Measurements from ENCODE around the gene SSX2IP. TPM values are rescaled to one million over a fixed set of nuclear protein-coding genes. Genes with fewer than 3 reads are reported as not detected.

Gene SSX2IP
- total RNA-seq, 1 experiment from 2014 or later, result 42.4 TPM

DNA sequence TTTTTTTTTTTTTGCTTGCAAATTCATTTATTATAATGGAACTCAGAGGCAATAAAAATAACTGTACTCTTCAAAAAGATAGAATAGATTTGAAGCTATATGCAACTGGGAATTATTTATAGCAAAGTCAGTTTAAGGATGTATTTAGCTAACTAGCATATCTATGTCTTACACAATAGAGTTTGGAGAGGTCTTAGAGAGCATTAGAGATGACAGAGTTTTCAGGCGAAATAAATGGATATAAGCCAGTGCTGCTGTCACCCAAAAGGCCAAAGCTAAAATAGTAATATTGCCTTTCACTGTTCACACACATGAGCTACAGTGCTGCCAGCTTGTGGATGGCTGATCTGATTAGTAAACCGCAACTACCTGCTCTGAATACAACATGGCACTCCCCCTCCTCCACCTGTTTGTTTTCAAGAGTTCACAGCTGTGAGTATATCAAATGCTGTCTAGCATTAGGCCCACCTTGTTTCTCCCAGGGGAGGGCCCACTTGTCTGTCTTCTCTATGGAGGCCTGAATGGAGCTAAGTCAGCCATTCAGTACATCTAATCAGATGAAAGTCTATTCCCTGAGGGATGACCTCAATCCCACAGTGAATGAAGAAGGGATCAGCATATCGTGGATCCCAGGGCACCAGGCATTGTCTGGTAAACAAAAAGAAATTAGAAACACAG, 25.2 kb upstream of the SSX2IP start:
- Histone ChIP-seq H3K27ac (ENCODE audit: low read depth, low read length, poor library complexity, severe bottlenecking) (no peak overlapping the region), H3K27me3 (replicated peaks; ENCODE audit: insufficient read depth, low read depth, low read length, poor library complexity) (no peaks in the 10 kb centered on the region), H3K4me1 (ENCODE audit: insufficient read depth, low read length, poor library complexity, severe bottlenecking) (no peaks in the 10 kb centered on the region), H3K9me3 (ENCODE audit: low read depth, low read length, poor library complexity, severe bottlenecking) (no peaks in the 10 kb centered on the region), H3K36me3 (ENCODE audit: insufficient read depth, low read length, poor library complexity, severe bottlenecking) (no peaks in the 10 kb centered on the region), H3K4me3 (ENCODE audit: low read depth, low read length, poor library complexity, severe bottlenecking) (no peak overlapping the region)
- POLR2A ChIA-PET (ENCODE audit: low non-redundant PET), result no interaction called here
- no peak for DNase-seq (ENCODE audit: low spot score)
- CTCF ChIA-PET, result interaction anchor here (1.4 kb wide), 1 partner anchor 9 kb away, joined by 4 read pairs; no protein-coding TSS in a partner anchor
- BruUV-seq (replicated peaks), result no TSS peak
- TF ChIP-seq, protein P1, sequence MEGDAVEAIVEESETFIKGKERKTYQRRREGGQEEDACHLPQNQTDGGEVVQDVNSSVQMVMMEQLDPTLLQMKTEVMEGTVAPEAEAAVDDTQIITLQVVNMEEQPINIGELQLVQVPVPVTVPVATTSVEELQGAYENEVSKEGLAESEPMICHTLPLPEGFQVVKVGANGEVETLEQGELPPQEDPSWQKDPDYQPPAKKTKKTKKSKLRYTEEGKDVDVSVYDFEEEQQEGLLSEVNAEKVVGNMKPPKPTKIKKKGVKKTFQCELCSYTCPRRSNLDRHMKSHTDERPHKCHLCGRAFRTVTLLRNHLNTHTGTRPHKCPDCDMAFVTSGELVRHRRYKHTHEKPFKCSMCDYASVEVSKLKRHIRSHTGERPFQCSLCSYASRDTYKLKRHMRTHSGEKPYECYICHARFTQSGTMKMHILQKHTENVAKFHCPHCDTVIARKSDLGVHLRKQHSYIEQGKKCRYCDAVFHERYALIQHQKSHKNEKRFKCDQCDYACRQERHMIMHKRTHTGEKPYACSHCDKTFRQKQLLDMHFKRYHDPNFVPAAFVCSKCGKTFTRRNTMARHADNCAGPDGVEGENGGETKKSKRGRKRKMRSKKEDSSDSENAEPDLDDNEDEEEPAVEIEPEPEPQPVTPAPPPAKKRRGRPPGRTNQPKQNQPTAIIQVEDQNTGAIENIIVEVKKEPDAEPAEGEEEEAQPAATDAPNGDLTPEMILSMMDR (conservative IDR thresholded peaks at IDR 0.05; ENCODE audit: low read depth, low read length), result no peak
- no peak for TF ChIP-seq EZH2 (IDR thresholded peaks at IDR 0.05; ENCODE audit: borderline replicate concordance, low read depth, low read length, poor library complexity, severe bottlenecking)
- intact Hi-C loops (cut with micrococcal nuclease; ENCODE audit: unreplicated experiment), result no loop called here

DNA sequence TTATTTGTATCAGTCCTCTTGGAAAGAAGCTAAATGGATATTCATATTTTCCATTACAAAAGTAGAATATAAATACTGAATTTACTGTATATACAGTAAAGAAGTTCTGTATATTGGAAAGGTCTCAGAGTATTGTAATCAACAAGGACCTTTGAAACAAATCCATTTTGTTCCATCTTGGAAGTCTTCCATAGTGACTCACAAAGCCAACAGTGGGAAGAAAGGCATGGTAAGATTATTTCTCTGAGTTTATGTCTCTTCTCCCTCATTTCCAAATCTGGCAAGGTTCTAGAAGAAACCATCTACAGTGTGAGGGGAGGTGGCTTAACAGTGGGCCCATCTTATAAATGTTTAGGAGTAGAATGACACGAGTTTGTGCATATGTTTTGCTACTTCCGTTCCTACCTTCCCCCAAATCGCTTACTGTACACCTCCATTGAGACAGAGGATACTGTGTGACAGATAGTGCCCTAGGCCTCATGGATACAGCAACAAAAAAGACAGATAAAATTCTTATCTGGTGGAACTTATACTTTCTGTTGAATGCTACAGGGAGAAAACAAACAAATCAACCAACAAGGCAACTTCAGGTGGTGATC, 22.1 kb upstream of the SSX2IP start:
- ChIA-PET POLR2A (ENCODE audit: low non-redundant PET) (no interaction called here), CTCF (no interaction called here)
- Histone ChIP-seq H3K9me3 (ENCODE audit: low read depth, low read length, poor library complexity, severe bottlenecking) (no peaks in the 10 kb centered on the region), H3K27me3 (replicated peaks; ENCODE audit: insufficient read depth, low read depth, low read length, poor library complexity) (no peaks in the 10 kb centered on the region), H3K27ac (ENCODE audit: low read depth, low read length, poor library complexity, severe bottlenecking) (no peak overlapping the region), H3K4me1 (ENCODE audit: insufficient read depth, low read length, poor library complexity, severe bottlenecking) (no peaks in the 10 kb centered on the region), H3K4me3 (ENCODE audit: low read depth, low read length, poor library complexity, severe bottlenecking) (no peak overlapping the region), H3K36me3 (ENCODE audit: insufficient read depth, low read length, poor library complexity, severe bottlenecking) (no peaks in the 10 kb centered on the region)
- TF ChIP-seq EZH2 (IDR thresholded peaks at IDR 0.05; ENCODE audit: borderline replicate concordance, low read depth, low read length, poor library complexity, severe bottlenecking), result no peak
- TF ChIP-seq, protein P1 (conservative IDR thresholded peaks at IDR 0.05; ENCODE audit: low read depth, low read length), result no peak
- DNase-seq (ENCODE audit: low spot score), result no peak
- BruUV-seq (replicated peaks), result no TSS peak
- intact Hi-C loops (cut with micrococcal nuclease; ENCODE audit: unreplicated experiment), result no loop called here

DNA sequence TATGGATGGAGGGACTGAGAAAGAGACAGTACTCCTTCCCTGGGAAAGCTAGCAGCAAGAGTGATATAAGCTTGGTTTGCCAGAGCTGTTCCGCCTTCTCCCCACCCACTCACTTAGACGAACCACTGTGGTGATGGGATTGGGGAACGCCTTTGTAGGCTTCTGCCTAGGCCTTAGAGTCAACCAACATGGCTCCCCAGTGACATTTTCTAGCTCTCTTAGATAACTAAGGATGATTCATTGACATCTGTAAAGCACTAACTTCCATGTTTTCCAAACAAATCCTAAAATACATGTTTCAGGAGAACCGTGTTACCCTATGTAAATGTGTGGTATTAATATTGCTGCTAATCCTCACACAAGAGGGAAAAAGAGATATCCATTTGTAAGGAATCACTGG, 21.6 kb upstream of the SSX2IP start:
- ChIA-PET POLR2A (ENCODE audit: low non-redundant PET) (interaction anchor here (0.6 kb wide), 1 partner anchor 138 kb away, joined by 3 read pairs; no protein-coding TSS in a partner anchor), CTCF (no interaction called here)
- intact Hi-C loops (cut with micrococcal nuclease; ENCODE audit: unreplicated experiment), result no loop called here

More for the DNA sequence above, 21.6 kb upstream of the SSX2IP start:
- Histone ChIP-seq H3K36me3 (ENCODE audit: insufficient read depth, low read length, poor library complexity, severe bottlenecking) (no peaks in the 10 kb centered on the region), H3K27ac (ENCODE audit: low read depth, low read length, poor library complexity, severe bottlenecking) (no peak overlapping the region), H3K9me3 (ENCODE audit: low read depth, low read length, poor library complexity, severe bottlenecking) (no peaks in the 10 kb centered on the region), H3K4me1 (ENCODE audit: insufficient read depth, low read length, poor library complexity, severe bottlenecking) (no peaks in the 10 kb centered on the region), H3K4me3 (ENCODE audit: low read depth, low read length, poor library complexity, severe bottlenecking) (no peak overlapping the region), H3K27me3 (replicated peaks; ENCODE audit: insufficient read depth, low read depth, low read length, poor library complexity) (no peaks in the 10 kb centered on the region)
- TF ChIP-seq, protein P1 (conservative IDR thresholded peaks at IDR 0.05; ENCODE audit: low read depth, low read length), result no peak
- no peak for TF ChIP-seq EZH2 (IDR thresholded peaks at IDR 0.05; ENCODE audit: borderline replicate concordance, low read depth, low read length, poor library complexity, severe bottlenecking)
- no peak for DNase-seq (ENCODE audit: low spot score)
- BruUV-seq (replicated peaks), result no TSS peak
